Panc1 (cell line): ENCODE measurements around the gene GNLY. TPM values are rescaled to one million over a fixed set of nuclear protein-coding genes. Genes with fewer than 3 reads are reported as not detected.

Experiments used
- ATAC-seq: fragments of 200-7000 bp; cut with Tn5 transposase; 2 replicates; pipeline ENCODE4 v1.9.1; 2020; ENCODE audit warnings: mild to moderate bottlenecking, moderate library complexity
- BruUV-seq: library from RNA; stranded (reverse); fragments of 400-500 nt; replicated peaks from 2 replicates; lab custom pipeline; 2021; lab: Mats Ljungman, UMichigan
- CTCF ChIA-PET: fragments of 300-600 bp; sonication (Branson Sonifier 250); formaldehyde crosslinking; loops from one replicate; lab custom pipeline; 2022; ENCODE audit warnings: antibody characterized with exemption; lab: Charles Lee
- POLR2A ChIA-PET: fragments of 300-600 bp; sonication (Branson Sonifier 250); formaldehyde crosslinking; loops from one replicate; lab custom pipeline; 2022; ENCODE audit warnings: antibody characterized with exemption; lab: Charles Lee
- DNase-seq: peaks from one replicate; pipeline ENCODE4 v3.0.0-alpha.2; 2010; ENCODE audit warnings: low read depth, low spot score
- H3K27ac ChIP-seq: 2 replicates; pipeline ENCODE4 v1.5.1; 2011; ENCODE audit warnings: mild to moderate bottlenecking, low read length, inconsistent platforms
- H3K27me3 ChIP-seq: fragments of 200-500 bp; sonication (Bioruptor generic); 2 replicates; pipeline ENCODE4 v1.6.0; 2014; ENCODE audit warnings: low read length, inconsistent platforms; ENCODE audit not compliant: control insufficient read depth, insufficient read depth
- H3K36me3 ChIP-seq: fragments of 200-500 bp; sonication (Bioruptor generic); 2 replicates; pipeline ENCODE4 v1.5.1; 2014; ENCODE audit warnings: inconsistent platforms, mild to moderate bottlenecking, low read length, moderate library complexity; ENCODE audit not compliant: control insufficient read depth, insufficient read depth
- H3K4me1 ChIP-seq: 2 replicates; pipeline ENCODE4 v1.5.1; 2011; ENCODE audit warnings: inconsistent platforms, mild to moderate bottlenecking, low read length, moderate library complexity; ENCODE audit not compliant: control insufficient read depth, insufficient read depth
- H3K4me3 ChIP-seq, 2 experiments: 2 replicates each; pipeline ENCODE4 v1.5.1; 2011 to 2012; ENCODE audit warnings: low read depth in 2 of 2, low read length in 2 of 2, mild to moderate bottlenecking in 2 of 2, inconsistent platforms in 1 of 2, moderate library complexity in 1 of 2
- H3K9me3 ChIP-seq: fragments of 200-500 bp; sonication (Bioruptor generic); 2 replicates; pipeline ENCODE4 v1.5.1; 2014; ENCODE audit warnings: low read depth, mild to moderate bottlenecking, inconsistent platforms, low read length, moderate library complexity; ENCODE audit not compliant: control insufficient read depth, insufficient read depth
- CTCF ChIP-seq: fragments of 450-650 bp; IDR thresholded peaks from 2 replicates; pipeline ENCODE4 v1.5.1; 2017; ENCODE audit warnings: mild to moderate bottlenecking
- POLR2AphosphoS5 ChIP-seq: IDR thresholded peaks from 2 replicates; pipeline ENCODE4 v1.6.1; 2012; ENCODE audit warnings: mild to moderate bottlenecking, low read depth, low read length, moderate library complexity
- REST ChIP-seq, 2 experiments: IDR thresholded peaks; 2 replicates each; pipeline ENCODE4 v1.6.1; 2011 to 2012; ENCODE audit warnings: low read depth in 2 of 2, control low read depth in 1 of 2, low read length in 1 of 2, mild to moderate bottlenecking in 1 of 2, moderate library complexity in 1 of 2; ENCODE audit not compliant: insufficient read depth in 1 of 2
- SIN3A ChIP-seq: IDR thresholded peaks from 2 replicates; pipeline ENCODE4 v1.6.1; 2012; ENCODE audit warnings: low read depth, mild to moderate bottlenecking, low read length, moderate library complexity, borderline replicate concordance; ENCODE audit not compliant: insufficient read depth
- TCF7L2 ChIP-seq: IDR thresholded peaks from 2 replicates; pipeline ENCODE4 v1.6.1; 2011; ENCODE audit warnings: mild to moderate bottlenecking, low read depth, low read length, inconsistent platforms
- in situ Hi-C: cut with HindIII; loops from 2 replicates; pipeline ENCODE4 v1.10.0; 2016; ENCODE audit warnings: low sequenced_read_pairs, low pct_unique_long_range_greater_than_20kb
- intact Hi-C: fragments of 100-400 bp; cut with micrococcal nuclease; formaldehyde crosslinking; loops from one replicate; pipeline ENCODE4 v1.10.0; 2022; ENCODE audit not compliant: unreplicated experiment
- total RNA-seq: library from RNA; stranded (reverse); gene quantifications from one replicate; pipeline ENCODE4 v1.2.1, GENCODE V29; 2021; ENCODE audit not compliant: unreplicated experiment

GNLY gene
- total RNA-seq, 1 experiment from 2014 or later = not detected

DNA sequence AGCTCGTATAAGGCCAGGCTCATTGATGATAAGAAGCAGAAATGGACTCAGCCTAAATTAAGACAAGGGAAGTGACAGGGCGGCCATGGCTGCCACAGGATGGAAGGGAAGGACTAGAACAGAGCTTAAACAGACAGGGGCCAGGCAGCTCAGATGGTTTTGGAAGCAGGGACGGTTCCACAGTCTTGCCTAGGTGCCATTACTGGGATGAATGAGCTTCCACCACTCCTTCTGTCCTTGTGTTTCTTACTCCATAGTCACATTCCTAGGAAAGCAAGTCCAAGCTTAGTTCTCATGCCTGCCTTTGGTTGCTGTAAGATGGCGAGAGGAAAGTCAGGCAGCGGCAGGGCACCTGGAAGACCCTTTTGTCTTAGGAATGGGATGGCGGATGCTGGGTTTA is 11.9 kb downstream of the GNLY start:
- Histone ChIP-seq H3K9me3 (no peaks in the 10 kb centered on the region), H3K4me1 (peaks cover 14% of the 10 kb centered on the region; the same call in 1 of the 2 replicates), H3K27me3 (peaks cover 2% of the 10 kb centered on the region; the same call in 1 of the 2 replicates), H3K36me3 (no peaks in the 10 kb centered on the region), H3K27ac (no peak overlapping the region), H3K4me3 (no peak overlapping the region)
- POLR2A ChIA-PET = interaction anchor here (0.6 kb wide), 1 partner anchor 102 kb away, joined by 7 read pairs; no protein-coding TSS in a partner anchor
- BruUV-seq = no TSS peak
- ATAC-seq (no peak), DNase-seq (no peak)
- intact Hi-C loops = loop anchor here (2.0 kb wide), 1 partner anchor 27 kb away; no protein-coding TSS in a partner anchor
- CTCF ChIA-PET = interaction anchor here (0.5 to 0.7 kb wide), 3 partner anchors 197 to 526 kb away, joined by 3 to 4 read pairs (median 3); no protein-coding TSS in a partner anchor
- TF ChIP-seq REST (IDR thresholded peaks at IDR 0.05; ENCODE audit: insufficient read depth in 1 of 2, low read depth in 2 of 2, low read length in 1 of 2) (no peak), POLR2AphosphoS5 (no peak), SIN3A (no peak), TCF7L2 (no peak), CTCF (no peak)
- in situ Hi-C loops = loop anchor here (5.0 kb wide), 1 partner anchor 49 kb away; no protein-coding TSS in a partner anchor

- H3K4me1 ChIP-seq = peaks cover 11% of the 10 kb centered on the region; the same call in 1 of the 2 replicates
- no peak overlapping the region for H3K27ac ChIP-seq
- peaks cover 2% of the 10 kb centered on the region; the same call in 1 of the 2 replicates for H3K27me3 ChIP-seq
- intact Hi-C loops (loop anchor here (2.0 kb wide), 1 partner anchor 28 kb away; no protein-coding TSS in a partner anchor), in situ Hi-C loops (loop anchor here (5.0 kb wide), 1 partner anchor 49 kb away; no protein-coding TSS in a partner anchor)
- ATAC-seq = peak; percentile 25; the same call in 1 of the 2 replicates
- DNase-seq = no peak
- H3K36me3 ChIP-seq = no peaks in the 10 kb centered on the region
- ChIA-PET POLR2A (interaction anchor here (0.6 kb wide), 1 partner anchor 87 kb away, joined by 5 read pairs; no protein-coding TSS in a partner anchor), CTCF (interaction anchor here (0.6 to 1.8 kb wide), 6 partner anchors 10 to 308 kb away, joined by 3 to 25 read pairs (median 3); no protein-coding TSS in a partner anchor)
- H3K4me3 ChIP-seq = no peak overlapping the region
- no TSS peak for BruUV-seq
- no peaks in the 10 kb centered on the region for H3K9me3 ChIP-seq
- TF ChIP-seq SIN3A (no peak), POLR2AphosphoS5 (no peak), CTCF (no peak), REST (IDR thresholded peaks at IDR 0.05; ENCODE audit: insufficient read depth in 1 of 2, low read depth in 2 of 2, low read length in 1 of 2) (no peak), TCF7L2 (no peak)
Observed at GRCh38 chr2:85706599-85707296, 12.6 kb downstream of the GNLY start.
